NCI-H2107 treated with DMSO at 0.1 percent for 48 hours (cell line): ENCODE data around the gene TXN2.
"Not testable (repeated sequence)": the region's sequence is repeated elsewhere in the genome, so short reads cannot be mapped to it uniquely, and the experiment has no call there.

Experiments used
- DNase-seq: peaks from one replicate; lab custom pipeline; 2025; ENCODE audit not compliant: unreplicated experiment; lab: John Stamatoyannopoulos, UW

TXN2 gene

GRCh38 chr22:36432592-36433317 lies 48.7 kb downstream of the TXN2 start:
- no peak for DNase-seq

DNA sequence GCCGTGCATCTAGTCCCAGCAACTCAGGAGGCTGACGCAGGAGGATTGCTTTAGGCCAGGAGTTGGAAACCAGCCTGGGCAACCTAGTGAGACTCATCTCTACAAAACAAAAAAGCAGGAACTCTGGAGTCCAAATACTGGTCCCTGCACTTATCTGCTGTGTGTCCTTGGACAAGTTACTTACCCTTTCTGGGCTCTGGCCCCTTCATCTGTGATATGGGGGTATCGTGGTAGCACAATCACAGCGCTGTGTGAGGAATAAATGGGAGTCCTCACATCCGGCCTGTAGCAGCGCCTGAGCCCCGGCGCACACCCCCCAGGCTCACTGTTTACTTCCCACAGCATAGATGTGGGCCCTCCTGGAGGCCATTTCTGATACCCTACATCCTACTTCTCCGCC lies 49.5 kb downstream of the TXN2 start:
- no peak for DNase-seq

- DNase-seq = no peak
Measured at GRCh38 chr22:36430863-36431262, 50.6 kb downstream of the TXN2 start.

DNA sequence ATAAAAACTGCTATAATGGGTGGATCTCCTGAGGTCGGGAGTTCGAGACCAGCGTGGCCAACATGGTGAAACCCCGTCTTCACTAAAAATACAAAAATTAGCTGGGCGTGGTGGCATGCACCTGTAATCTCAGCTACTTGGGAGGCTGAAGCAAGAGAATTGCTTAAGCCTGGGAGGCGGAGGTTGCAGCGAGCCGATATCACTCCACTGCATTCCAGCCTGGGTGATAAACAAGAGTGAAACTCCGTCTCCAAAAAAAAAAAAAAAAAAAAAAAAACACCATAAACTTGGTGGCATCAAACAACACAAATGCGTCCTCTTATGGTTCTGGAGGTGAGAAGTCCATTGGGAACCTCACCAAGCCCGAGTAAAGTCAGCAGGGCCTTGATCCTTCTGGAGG lies 53.5 kb downstream of the TXN2 start:
- not testable (repeated sequence) for DNase-seq

DNA sequence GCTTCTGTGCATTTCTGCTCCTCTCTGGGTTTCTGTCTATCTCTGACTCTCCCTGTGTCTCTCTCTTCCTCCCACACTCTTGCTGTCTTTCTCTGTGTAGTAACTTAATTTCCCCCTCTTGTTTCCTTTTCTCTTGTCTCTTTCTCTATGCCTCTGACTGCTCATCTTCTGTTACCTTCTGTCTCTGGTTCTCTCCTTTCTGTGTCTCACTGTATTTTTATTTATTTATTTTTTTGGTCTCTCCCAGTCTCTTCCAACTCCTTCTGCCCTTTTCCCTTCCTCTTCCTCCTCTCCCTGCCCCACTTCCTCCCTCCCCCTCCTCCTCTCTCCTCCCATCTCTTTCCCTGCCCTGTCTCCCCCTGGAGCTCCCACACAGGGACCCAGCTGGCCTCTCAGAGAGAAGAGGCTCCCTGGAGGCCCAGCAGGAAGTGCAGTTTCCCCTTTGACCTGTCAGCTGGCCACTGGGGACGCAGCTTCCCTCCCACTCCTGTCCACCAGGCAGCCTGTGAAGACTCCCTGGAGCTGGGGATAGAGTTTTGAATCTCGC lies 55.4 kb downstream of the TXN2 start:
- DNase-seq = no peak

GRCh38 chr22:36424901-36425579 lies 56.4 kb downstream of the TXN2 start:
- DNase-seq = no peak

- not testable (repeated sequence) for DNase-seq
Measured at GRCh38 chr22:36424466-36424865, 57.0 kb downstream of the TXN2 start.

DNA sequence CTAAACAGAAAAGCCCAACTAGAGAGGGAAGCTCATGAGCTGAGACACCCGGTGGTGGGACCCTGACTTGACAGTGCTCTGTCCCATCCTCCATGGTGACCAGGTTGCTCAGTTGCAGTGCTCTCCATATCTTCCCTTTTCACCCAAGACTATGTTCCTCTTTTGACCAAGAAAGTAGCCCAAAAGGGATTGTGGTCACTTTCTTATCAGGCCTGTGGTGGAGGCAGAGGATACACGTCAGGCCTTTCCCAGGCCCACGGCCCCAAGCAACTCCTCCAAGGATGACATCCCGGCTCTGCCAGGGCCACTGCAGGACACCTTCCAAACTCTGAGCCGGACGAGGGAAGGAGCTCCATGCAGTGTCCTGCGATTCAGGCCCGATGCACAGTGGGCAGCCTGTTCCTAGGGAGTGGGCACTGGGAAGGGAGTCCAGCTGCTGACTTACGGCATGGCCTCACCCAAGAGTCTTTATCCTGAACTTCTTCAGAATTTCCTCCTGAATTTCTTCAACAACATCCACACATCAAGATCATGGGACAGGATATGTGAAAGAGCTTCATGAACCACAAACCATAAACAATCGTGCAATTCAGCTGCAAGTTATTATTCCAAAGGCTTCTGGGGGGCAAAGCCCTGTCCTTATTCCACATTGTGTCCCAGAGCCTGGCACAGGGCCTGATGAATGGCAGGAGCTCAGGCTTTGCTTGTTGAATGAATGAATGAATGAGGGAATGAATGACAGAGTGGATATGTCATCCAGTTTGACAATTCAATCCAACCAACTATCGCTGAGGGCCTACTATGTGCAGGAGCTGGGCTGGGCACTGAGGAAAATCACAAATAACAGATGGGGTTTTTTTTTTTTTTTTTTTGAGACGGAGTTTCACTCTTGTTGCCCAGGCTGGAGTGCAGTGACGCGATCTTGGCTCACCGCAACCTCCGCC lies 57.7 kb downstream of the TXN2 start:
- no peak for DNase-seq

GRCh38 chr22:36422287-36423014 lies 59.0 kb downstream of the TXN2 start:
- no peak for DNase-seq

DNA sequence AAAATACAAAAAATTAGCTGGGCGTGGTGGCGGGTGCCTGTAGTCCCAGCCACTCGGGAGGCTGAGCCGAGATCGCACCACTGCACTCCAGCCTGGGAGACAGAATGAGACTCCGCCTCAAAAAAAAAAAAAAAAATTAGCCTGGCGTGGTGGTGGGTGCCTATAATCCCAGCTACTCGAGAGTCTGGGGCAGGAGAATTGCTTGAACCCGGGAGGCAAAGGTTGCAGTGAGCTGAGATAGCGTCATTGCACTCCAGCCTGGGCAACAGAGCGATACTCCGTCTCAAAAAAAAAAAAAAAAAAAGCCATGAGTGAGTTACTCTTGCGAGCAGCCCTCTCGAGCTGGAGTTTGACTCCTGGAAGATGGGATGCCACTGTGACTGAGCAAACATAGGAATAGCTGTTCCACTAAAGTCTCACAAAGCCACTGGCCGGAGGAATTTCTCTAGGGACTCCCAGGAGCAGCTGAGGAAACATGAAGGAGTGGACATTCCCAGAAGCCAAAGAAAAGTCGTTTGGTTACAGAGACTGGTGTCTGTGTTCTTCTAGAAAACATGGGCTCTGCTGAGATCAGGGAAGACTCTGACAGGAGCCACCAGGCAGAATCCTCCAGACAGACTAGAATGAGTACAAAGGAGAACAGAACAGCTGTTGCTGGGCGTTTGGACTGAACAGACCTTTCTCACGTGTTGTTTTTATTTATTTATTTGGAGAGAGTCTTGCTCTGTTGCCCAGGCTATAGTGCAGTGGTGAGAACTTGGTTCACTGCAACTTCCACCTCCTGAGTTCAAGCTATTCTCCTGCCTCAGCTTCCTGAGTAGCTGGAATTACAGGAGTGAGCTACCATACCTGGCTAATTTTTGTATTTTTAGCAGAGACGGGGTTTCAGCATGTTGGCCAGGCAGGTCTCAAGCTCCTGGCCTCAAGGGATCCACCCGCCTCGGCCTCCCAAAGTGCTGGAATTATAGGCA lies 61.2 kb downstream of the TXN2 start:
- DNase-seq = no peak

- no peak for DNase-seq
Measured at GRCh38 chr22:36419177-36419911, 62.1 kb downstream of the TXN2 start.

- DNase-seq = no peak
Measured at GRCh38 chr22:36417281-36417686, 64.2 kb downstream of the TXN2 start.
